CD4-positive, alpha-beta T cell treated with Interleukin-17A for 4 hours (primary cell): ENCODE measurements around the gene SMARCA2.
"Not testable (repeated sequence)": the region's sequence is repeated elsewhere in the genome, so short reads cannot be mapped to it uniquely, and the experiment has no call there.

Experiments
- DNase-seq: peaks from one replicate; pipeline ENCODE4 v3.0.0-alpha.2; 2020; ENCODE audit warnings: mixed read lengths

Gene SMARCA2

DNA sequence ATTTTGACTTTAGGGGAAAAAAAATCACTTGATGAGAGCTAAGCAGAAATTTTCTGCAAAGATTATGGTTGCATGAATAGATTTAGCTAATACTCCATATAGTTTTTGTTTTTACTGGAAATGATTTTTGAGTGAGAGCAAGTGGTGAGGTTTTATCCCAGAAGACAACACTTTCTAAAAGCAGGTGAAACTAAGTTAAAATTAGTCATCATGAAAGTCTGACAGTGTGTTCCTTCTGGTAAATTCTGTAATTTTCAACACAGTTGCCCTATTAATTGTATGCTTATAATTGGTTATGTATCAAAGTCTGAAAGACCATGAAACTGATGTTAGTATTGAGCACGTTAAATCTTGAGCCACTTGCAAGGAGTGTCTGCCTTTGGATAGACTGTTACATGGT is 91.5 kb downstream of the SMARCA2 start:
- DNase-seq, result no peak

DNA sequence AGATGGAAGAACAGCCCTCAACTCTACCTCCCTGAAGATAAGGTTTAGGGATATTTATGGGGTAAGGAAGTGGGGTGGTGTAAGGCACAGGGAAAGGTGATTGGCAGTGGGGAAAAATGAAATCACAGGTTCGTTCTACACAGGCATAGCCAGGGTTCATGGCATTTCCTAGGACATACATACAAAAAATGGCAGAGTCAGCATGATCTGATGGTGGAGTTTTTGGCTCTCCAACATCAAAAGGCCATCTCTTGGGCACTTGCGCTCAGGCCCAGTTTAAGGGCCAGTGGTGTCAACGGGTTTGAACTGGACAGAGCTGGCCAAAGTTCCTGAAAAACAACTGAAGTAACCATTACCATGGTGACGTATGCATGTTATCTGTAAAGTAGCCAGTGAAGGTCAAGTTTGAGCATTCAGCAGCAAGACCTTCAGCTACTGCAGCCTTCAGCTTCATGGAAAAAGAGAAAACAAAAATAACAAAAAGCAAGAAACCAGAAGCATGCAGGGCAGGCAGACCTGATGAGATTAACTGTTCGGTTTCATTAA is 92.8 kb downstream of the SMARCA2 start:
- no peak for DNase-seq

GRCh38 chr9:2109069-2109650 is 94.0 kb downstream of the SMARCA2 start:
- no peak for DNase-seq

DNA sequence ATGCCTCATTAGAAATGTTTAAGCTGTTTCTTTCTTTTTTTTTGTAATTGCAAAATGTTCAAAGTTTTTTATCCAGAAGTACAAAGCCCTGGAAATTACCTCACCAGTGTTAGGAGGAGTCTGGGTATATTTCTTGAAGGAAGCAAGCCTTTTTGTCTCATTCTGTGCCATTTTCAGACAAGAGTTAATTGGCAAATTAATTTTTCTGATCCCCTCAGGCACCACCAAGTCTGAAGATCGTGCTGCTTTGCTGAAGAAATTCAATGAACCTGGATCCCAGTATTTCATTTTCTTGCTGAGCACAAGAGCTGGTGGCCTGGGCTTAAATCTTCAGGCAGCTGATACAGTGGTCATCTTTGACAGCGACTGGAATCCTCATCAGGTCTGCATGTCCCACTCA is 94.9 kb downstream of the SMARCA2 start:
- DNase-seq, result no peak

GRCh38 chr9:2116073-2116472 is 100.9 kb downstream of the SMARCA2 start:
- no peak for DNase-seq

- DNase-seq, result no peak
Measured at GRCh38 chr9:2117527-2117926, 102.4 kb downstream of the SMARCA2 start.

DNA sequence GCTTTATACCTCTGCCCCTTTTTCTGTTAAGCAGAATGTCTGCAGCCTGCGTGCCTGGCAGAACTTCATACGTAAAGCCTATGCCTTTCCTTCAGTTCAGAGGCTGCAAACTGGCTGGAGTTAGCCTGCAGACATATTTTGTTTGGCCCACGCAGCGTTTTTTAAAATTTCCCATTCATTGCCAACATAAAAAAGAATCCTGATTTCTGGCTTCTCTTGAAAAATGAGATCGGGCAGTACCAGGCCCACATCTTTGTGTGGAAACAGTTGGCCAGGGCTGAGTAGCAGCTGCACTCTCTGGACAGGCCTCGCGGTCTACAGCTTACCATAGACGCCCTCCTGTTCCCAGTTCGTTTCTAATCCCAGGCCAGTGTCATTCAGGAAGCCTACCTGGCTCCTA is 104.4 kb downstream of the SMARCA2 start:
- DNase-seq, result no peak

GRCh38 chr9:2120926-2121689 is 106.0 kb downstream of the SMARCA2 start:
- DNase-seq, result no peak

DNA sequence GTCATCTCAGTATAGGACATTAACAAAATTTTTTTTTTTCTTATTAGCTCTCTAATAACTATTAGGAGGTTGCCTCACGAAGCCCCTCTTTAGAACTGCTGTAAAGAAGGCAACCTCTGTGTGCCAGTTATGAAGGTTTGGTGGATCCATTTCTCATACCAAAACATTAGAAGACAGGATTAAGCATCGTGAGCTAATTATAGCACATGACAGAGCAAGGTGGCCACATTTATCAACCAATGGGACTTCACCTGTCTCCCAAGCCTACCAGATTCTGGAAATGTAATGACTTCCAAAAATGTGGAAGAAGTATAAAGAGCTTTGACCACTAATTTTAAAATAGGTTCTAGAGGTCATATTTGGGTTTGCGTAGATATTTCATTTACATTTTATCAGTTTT is 107.2 kb downstream of the SMARCA2 start:
- DNase-seq, result no peak

GRCh38 chr9:2125906-2126305 is 110.8 kb downstream of the SMARCA2 start:
- DNase-seq, result no peak

- DNase-seq, result no peak
Measured at GRCh38 chr9:2126331-2126803, 111.2 kb downstream of the SMARCA2 start.

GRCh38 chr9:2127486-2127885 is 112.3 kb downstream of the SMARCA2 start:
- no peak for DNase-seq

DNA sequence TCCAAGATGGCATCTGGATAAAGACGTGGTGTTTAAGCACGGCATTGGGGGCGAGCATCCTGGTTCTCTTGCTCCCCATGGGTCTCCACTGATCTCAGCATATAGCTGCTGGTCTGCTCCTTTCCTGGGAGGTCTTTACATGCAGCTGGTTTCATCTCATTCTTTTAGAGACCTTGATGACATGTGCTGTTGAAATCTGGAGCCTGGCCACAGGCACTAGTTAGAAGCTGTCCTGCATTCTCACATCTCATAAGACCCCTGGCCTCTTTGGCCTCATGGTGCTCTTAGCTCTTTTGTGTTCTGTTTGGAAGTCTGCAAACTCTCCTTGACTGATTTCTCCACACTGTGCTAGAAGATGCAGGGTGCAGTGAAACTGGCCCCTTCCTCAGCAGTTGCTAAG is 113.0 kb downstream of the SMARCA2 start:
- DNase-seq, result no peak

DNA sequence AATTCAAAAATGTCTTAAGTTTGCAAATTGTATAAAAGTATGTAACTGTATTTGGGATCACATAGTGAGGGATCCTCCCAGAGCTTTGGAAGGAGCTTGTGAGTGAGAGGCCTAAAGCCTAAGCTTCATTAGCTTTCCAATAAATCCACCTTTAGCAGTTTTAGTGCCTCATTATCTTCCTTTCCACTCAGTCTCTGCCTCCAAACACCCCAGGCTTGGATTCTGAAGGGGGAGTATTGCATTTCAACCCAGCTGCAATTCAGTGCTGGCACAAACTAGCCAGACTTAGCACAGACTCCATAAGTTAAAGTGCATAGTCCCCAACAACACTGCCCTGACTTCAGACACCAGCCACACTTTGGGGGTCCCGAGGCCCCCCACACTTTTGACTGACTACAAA is 113.5 kb downstream of the SMARCA2 start:
- DNase-seq, result no peak

GRCh38 chr9:2130941-2131340 is 115.8 kb downstream of the SMARCA2 start:
- DNase-seq, result no peak

DNA sequence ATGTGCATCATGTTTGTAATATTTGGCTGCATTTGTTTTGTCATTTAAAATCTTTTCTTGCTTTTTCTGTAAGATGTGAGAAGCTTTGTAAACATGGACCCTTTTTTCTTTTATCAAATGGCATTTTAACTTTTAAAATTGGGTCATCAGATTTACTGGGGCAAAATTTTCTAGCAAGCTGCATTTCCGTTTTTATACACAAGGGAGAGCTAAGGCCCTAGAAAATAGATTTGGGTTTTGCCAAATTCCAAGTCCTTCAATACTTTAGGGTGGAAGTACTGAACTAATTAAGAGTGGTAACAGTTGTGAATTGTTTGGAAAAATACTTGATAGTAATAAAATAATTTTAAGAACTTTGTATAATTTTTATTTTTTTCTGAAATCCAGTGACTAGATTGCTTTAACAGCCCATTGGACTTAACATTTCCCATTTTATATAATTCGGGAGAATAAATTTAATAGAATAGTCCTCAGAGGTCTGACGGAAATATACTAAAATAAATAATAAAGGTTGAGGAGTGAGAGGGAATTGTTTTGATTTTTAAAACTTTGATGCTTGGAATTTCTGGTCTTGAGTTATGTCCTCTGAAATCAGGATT is 117.4 kb downstream of the SMARCA2 start:
- no peak for DNase-seq

GRCh38 chr9:2134391-2134790 is 119.2 kb downstream of the SMARCA2 start:
- no peak for DNase-seq

DNA sequence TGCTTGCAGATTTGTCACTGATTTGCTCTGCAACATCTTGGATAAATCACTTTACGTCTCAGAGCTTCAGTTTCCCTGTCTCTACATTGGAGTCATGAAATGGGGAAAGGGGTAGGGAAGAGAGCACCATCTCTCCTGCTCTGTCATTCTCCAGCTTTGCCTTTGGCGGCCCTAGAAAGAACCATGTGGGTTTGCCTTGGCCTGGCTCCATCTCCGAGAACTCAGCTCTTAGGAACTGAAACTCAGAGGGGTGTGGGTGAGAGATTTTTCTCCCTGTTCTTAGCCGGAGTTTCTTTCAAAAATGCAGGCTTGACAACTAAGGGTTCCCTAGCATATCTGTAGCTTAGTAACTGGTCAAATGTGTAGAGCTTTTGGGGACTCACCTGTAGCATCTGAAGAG is 123.5 kb downstream of the SMARCA2 start:
- DNase-seq, result no peak

DNA sequence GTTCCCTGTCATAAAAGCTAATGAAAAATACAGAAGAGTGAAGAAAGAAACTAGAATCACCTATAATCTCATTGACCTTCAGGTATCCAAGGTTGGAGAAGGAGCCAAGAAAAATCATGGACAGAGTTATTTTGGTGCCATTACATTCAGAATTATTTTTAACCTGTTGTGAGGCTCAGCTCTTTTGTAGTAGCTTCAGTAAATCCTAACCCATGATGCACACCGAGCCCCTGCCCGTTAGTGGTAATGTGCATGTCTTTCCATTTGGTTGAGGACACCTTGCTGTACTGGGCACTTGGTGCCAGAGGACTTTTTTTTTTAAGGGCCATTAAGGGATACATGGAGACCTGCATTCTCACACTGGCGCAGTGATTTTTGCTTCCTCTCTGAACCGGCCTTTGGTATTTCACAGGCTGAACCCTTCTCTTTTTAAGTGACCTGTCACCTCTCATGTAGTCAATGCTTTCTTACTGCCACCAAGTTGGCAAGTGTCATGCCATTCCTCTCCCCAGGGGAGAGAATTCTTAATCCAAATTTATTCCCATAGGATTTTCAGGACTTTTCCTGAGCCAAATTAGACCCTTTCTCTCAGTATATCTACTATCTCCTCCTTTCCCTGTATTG is 125.6 kb downstream of the SMARCA2 start:
- no peak for DNase-seq

- DNase-seq, result no peak
Measured at GRCh38 chr9:2142212-2142611, 127.1 kb downstream of the SMARCA2 start.

- no peak for DNase-seq
Measured at GRCh38 chr9:2144619-2145018, 129.5 kb downstream of the SMARCA2 start.

GRCh38 chr9:2145746-2146145 is 130.6 kb downstream of the SMARCA2 start:
- DNase-seq, result no peak

- DNase-seq, result not testable (repeated sequence)
Measured at GRCh38 chr9:2146700-2147099, 131.6 kb downstream of the SMARCA2 start.

- DNase-seq, result no peak
Measured at GRCh38 chr9:2150338-2150737, 135.2 kb downstream of the SMARCA2 start.
